HCT116 (cell line): ENCODE data around the gene PHOSPHO1. TPM values are rescaled to one million over a fixed set of nuclear protein-coding genes. Genes with fewer than 3 reads are reported as not detected.

Experiments used
- ATAC-seq: fragments of 200-7000 bp; cut with Tn5 transposase; 2 replicates; pipeline ENCODE4 v1.9.1; 2020; ENCODE audit warnings: mild to moderate bottlenecking, moderate library complexity
- BruUV-seq: library from RNA; stranded (reverse); fragments of 400-500 nt; replicated peaks from 2 replicates; lab custom pipeline; 2021; lab: Mats Ljungman, UMichigan
- CTCF ChIA-PET: fragments of 300-600 bp; sonication (Branson Sonifier 250); formaldehyde crosslinking; loops from one replicate; lab custom pipeline; 2021; ENCODE audit warnings: antibody characterized with exemption; lab: Charles Lee
- POLR2A ChIA-PET: fragments of 300-600, 350-600 bp; sonication (Branson Sonifier 250); formaldehyde crosslinking; loops from one replicate; lab custom pipeline; 2021; ENCODE audit warnings: antibody characterized with exemption; lab: Charles Lee
- RAD21 ChIA-PET, 2 experiments: fragments of 300-600 bp; sonication (Branson Sonifier 250); formaldehyde crosslinking; loops; one replicate each; lab custom pipeline; 2023; ENCODE audit warnings: low total read pairs in 2 of 2; ENCODE audit not compliant: uncharacterized antibody in 2 of 2, unreplicated experiment in 2 of 2, low non-redundant PET in 1 of 2; lab: Charles Lee
- DNase-seq: peaks from one replicate; pipeline ENCODE4 v3.0.0-alpha.2; 2010; ENCODE audit warnings: low read depth, low spot score
- H2AFZ ChIP-seq: fragments of 200-600 bp; shearing (Covaris generic), sonication (generic); 2 replicates; pipeline ENCODE4 v1.6.1; 2017; ENCODE audit warnings: low read depth, mixed run types, mixed read lengths, antibody characterized with exemption, low read length; ENCODE audit not compliant: poor library complexity, severe bottlenecking
- H3K27ac ChIP-seq: 2 replicates; pipeline ENCODE4 v1.5.1; 2012; ENCODE audit warnings: low read depth, low read length
- H3K27me3 ChIP-seq: fragments of 200-600 bp; sonication (generic); 2 replicates; pipeline ENCODE4 v1.6.1; 2016; ENCODE audit warnings: mixed run types, low read length, mixed read lengths; ENCODE audit not compliant: insufficient read depth
- H3K36me3 ChIP-seq, 2 experiments: fragments of 200-500 bp in 1 of 2; fragments of 200-600 bp in 1 of 2; sonication (Bioruptor generic) in 1 of 2; sonication (generic) in 1 of 2; 2 replicates each; pipeline versions ENCODE4 v1.5.1 to v1.6.1; 2014 to 2016; ENCODE audit warnings: low read length in 2 of 2, inconsistent platforms in 1 of 2, mixed read lengths in 1 of 2, mixed run types in 1 of 2; ENCODE audit not compliant: insufficient read depth in 2 of 2, control insufficient read depth in 1 of 2
- H3K4me1 ChIP-seq, 2 experiments: fragments of 200-600 bp in 1 of 2; sonication (generic) in 1 of 2; 2 replicates each; pipeline versions ENCODE4 v1.5.1 to v1.6.1; 2012 to 2017; ENCODE audit warnings: low read length in 2 of 2, inconsistent platforms in 1 of 2, mild to moderate bottlenecking in 1 of 2, mixed read lengths in 1 of 2, mixed run types in 1 of 2, moderate library complexity in 1 of 2; ENCODE audit not compliant: insufficient read depth in 2 of 2, control insufficient read depth in 1 of 2
- H3K4me2 ChIP-seq: fragments of 200-600 bp; sonication (generic); 2 replicates; pipeline ENCODE4 v1.6.1; 2017; ENCODE audit warnings: mixed run types, low read length, mixed read lengths
- H3K4me3 ChIP-seq, 2 experiments: fragments of 200-600 bp in 1 of 2; sonication (generic) in 1 of 2; replicated peaks in 1 of 2; 2 replicates each; pipeline ENCODE4 v1.5.1; 2011 to 2016; ENCODE audit warnings: low read length in 2 of 2, control low read depth in 1 of 2, low read depth in 1 of 2, mild to moderate bottlenecking in 1 of 2, mixed read lengths in 1 of 2, mixed run types in 1 of 2
- H3K79me2 ChIP-seq: fragments of 200-600 bp; sonication (generic); 2 replicates; pipeline ENCODE4 v1.6.1; 2017; ENCODE audit warnings: mild to moderate bottlenecking, mixed run types, low read length, moderate library complexity, mixed read lengths; ENCODE audit not compliant: insufficient read depth
- H3K9ac ChIP-seq: fragments of 200-600 bp; sonication (generic); 2 replicates; pipeline ENCODE4 v1.6.1; 2016; ENCODE audit warnings: low read length, mixed read lengths
- H3K9me2 ChIP-seq: fragments of 200-600 bp; sonication (generic), shearing (Covaris generic); 2 replicates; pipeline ENCODE4 v1.6.1; 2017; ENCODE audit warnings: mixed run types, mild to moderate bottlenecking, moderate library complexity; ENCODE audit not compliant: insufficient read depth
- H3K9me3 ChIP-seq, 2 experiments: fragments of 200-500 bp in 1 of 2; fragments of 200-600 bp in 1 of 2; sonication (Bioruptor generic) in 1 of 2; sonication (generic) in 1 of 2; 2 replicates each; pipeline ENCODE4 v1.6.1; 2014 to 2017; ENCODE audit warnings: low read length in 2 of 2, mixed read lengths in 2 of 2, inconsistent platforms in 1 of 2, low read depth in 1 of 2, mild to moderate bottlenecking in 1 of 2, mixed run types in 1 of 2, moderate library complexity in 1 of 2; ENCODE audit not compliant: control insufficient read depth in 1 of 2, insufficient read depth in 1 of 2
- H4K20me1 ChIP-seq: fragments of 200-600 bp; sonication (generic), shearing (Covaris generic); 2 replicates; pipeline ENCODE4 v1.6.1; 2017; ENCODE audit warnings: mixed run types, mild to moderate bottlenecking, moderate library complexity; ENCODE audit not compliant: insufficient read depth
- ATF3 ChIP-seq: IDR thresholded peaks from 2 replicates; pipeline ENCODE4 v1.6.1; 2012
- CBX3 ChIP-seq: IDR thresholded peaks from 2 replicates; pipeline ENCODE4 v1.6.1; 2012; ENCODE audit warnings: low read depth
- CEBPB ChIP-seq: IDR thresholded peaks from 2 replicates; pipeline ENCODE4 v1.6.1; 2012; ENCODE audit warnings: low read depth
- CTCF ChIP-seq, 3 experiments: fragments of 200-600 bp in 1 of 3; sonication (generic) in 1 of 3; IDR thresholded peaks in 2 of 3; conservative IDR thresholded peaks in 1 of 3; 2 replicates each; pipeline ENCODE4 v1.5.1; 2012 to 2017; ENCODE audit warnings: low read depth in 2 of 3, low read length in 2 of 3, antibody characterized with exemption in 1 of 3, borderline replicate concordance in 1 of 3, control low read depth in 1 of 3, mild to moderate bottlenecking in 1 of 3, mixed read lengths in 1 of 3, mixed run types in 1 of 3, moderate library complexity in 1 of 3; ENCODE audit not compliant: insufficient read depth in 1 of 3
- EGR1 ChIP-seq: IDR thresholded peaks from 2 replicates; pipeline ENCODE4 v1.6.1; 2012; ENCODE audit warnings: low read depth
- EZH2 ChIP-seq: fragments of 200-600 bp; sonication (generic); IDR thresholded peaks from 2 replicates; pipeline ENCODE4 v1.6.1; 2017; ENCODE audit warnings: antibody characterized with exemption, mixed run types
- JUND ChIP-seq: IDR thresholded peaks from 2 replicates; pipeline ENCODE4 v1.6.1; 2012
- MAX ChIP-seq: IDR thresholded peaks from 2 replicates; pipeline ENCODE4 v1.6.1; 2012
- POLR2AphosphoS5 ChIP-seq: IDR thresholded peaks from 2 replicates; pipeline ENCODE4 v1.6.1; 2011; ENCODE audit warnings: mild to moderate bottlenecking, low read depth, low read length, moderate library complexity
- SIN3A ChIP-seq: IDR thresholded peaks from 2 replicates; pipeline ENCODE4 v1.6.1; 2012; ENCODE audit warnings: low read depth
- SRF ChIP-seq: IDR thresholded peaks from 2 replicates; pipeline ENCODE4 v1.6.1; 2012; ENCODE audit warnings: low read depth
- TCF7L2 ChIP-seq: IDR thresholded peaks from 2 replicates; pipeline ENCODE4 v1.7.0; 2011; ENCODE audit warnings: borderline replicate concordance, inconsistent platforms; ENCODE audit not compliant: insufficient read depth, insufficient read length; ENCODE audit errors: extremely low read depth
- ZFX ChIP-seq: fragments of 450-650 bp; IDR thresholded peaks from 2 replicates; pipeline ENCODE4 v1.6.1; 2017
- ZNF274 ChIP-seq: fragments of 200-500 bp; sonication (Bioruptor generic); IDR thresholded peaks from 2 replicates; pipeline ENCODE4 v1.6.1; 2014; ENCODE audit warnings: mild to moderate bottlenecking, low read depth, low read length, inconsistent platforms
- intact Hi-C: fragments of 100-400 bp; cut with micrococcal nuclease; formaldehyde crosslinking; loops from 2 replicates; pipeline ENCODE4 v1.10.0; 2022
- total RNA-seq: library from RNA; stranded (reverse); gene quantifications from one replicate; pipeline ENCODE4 v1.2.1, GENCODE V29; 2021; ENCODE audit not compliant: unreplicated experiment

PHOSPHO1 gene
- total RNA-seq, 1 experiment from 2014 or later: 3.0 TPM

GRCh38 chr17:49194297-49194607 lies 36.3 kb downstream of the PHOSPHO1 start:
- peak overlapping the region in 1 of 2 experiments; percentile 61; a peak in 2 of 4 replicates for H3K4me3 ChIP-seq
- no peak for ATAC-seq
- H3K27ac ChIP-seq: no peak overlapping the region
- no peaks in the 10 kb centered on the region for H3K27me3 ChIP-seq
- RAD21 ChIA-PET: no interaction called here
- POLR2A ChIA-PET: interaction anchor here (0.6 kb wide), 1 partner anchor 317 kb away, joined by 5 read pairs; no protein-coding TSS in a partner anchor
- DNase-seq: no peak
- BruUV-seq: no TSS peak
- H3K9me3 ChIP-seq: no peaks in the 10 kb centered on the region
- CTCF ChIA-PET: interaction anchor here (0.9 to 1.6 kb wide), 2 partner anchors 34 to 287 kb away, joined by 3 to 6 read pairs; no protein-coding TSS in a partner anchor
- peak overlapping the region; percentile 91 for H3K4me2 ChIP-seq
- no peak overlapping the region for H3K9ac ChIP-seq
- intact Hi-C loops: loop anchor here (5.0 kb wide), 3 partner anchors 33 to 302 kb away; partner anchors contain the start of genes ATP5MC1 and UBE2Z
- no peaks in the 10 kb centered on the region for H4K20me1 ChIP-seq
- peaks cover 13 to 50% of the 10 kb centered on the region in 2 experiments; a peak in 3 of 4 replicates for H3K4me1 ChIP-seq
- H3K79me2 ChIP-seq: no peaks in the 10 kb centered on the region
- H3K9me2 ChIP-seq: no peaks in the 10 kb centered on the region
- no peaks in the 10 kb centered on the region for H3K36me3 ChIP-seq
- peak overlapping the region; percentile 72 for H2AFZ ChIP-seq
- no peak for TF ChIP-seq JUND
- no peak for TF ChIP-seq TCF7L2
- no peak for TF ChIP-seq CBX3
- TF ChIP-seq ZNF274: no peak
- no peak for TF ChIP-seq ZFX
- no peak for TF ChIP-seq MAX
- no peak for TF ChIP-seq EZH2
- TF ChIP-seq POLR2AphosphoS5: no peak
- no peak for TF ChIP-seq SIN3A
- no peak for TF ChIP-seq CEBPB
- no peak for TF ChIP-seq ATF3
- no peak for TF ChIP-seq EGR1
- no peak for TF ChIP-seq SRF
- no peak for TF ChIP-seq CTCF (IDR thresholded peaks at IDR 0.05 in 2 of 3, conservative IDR thresholded peaks at IDR 0.05 in 1 of 3; ENCODE audit: borderline replicate concordance in 1 of 3, insufficient read depth in 1 of 3, low read depth in 2 of 3, low read length in 2 of 3)
- TF ChIP-seq, all 23 proteins: peak for 0
